IMR-90 (cell line): Measurements from ENCODE around the gene RAB11A. TPM values are rescaled to one million over a fixed set of nuclear protein-coding genes. Genes with fewer than 3 reads are reported as not detected.

ENCODE experiments used
- ATAC-seq: fragments of 200-7000 bp; cut with Tn5 transposase; 2 replicates; pipeline ENCODE4 v1.9.1; 2020; ENCODE audit warnings: low read depth, mild to moderate bottlenecking, moderate library complexity
- BruUV-seq: library from RNA; stranded (reverse); fragments of 400-500 nt; replicated peaks from 2 replicates; lab custom pipeline; 2021; lab: Mats Ljungman, UMichigan
- CTCF ChIA-PET: fragments of 300-600 bp; formaldehyde crosslinking; extraction: SDS; loops from one replicate; lab custom pipeline; 2021; ENCODE audit warnings: antibody characterized with exemption; lab: Yijun Ruan, JAX
- POLR2A ChIA-PET: fragments of 300-600 bp; sonication (Branson Sonifier 250); formaldehyde crosslinking; loops from one replicate; lab custom pipeline; 2022; ENCODE audit warnings: antibody characterized with exemption; ENCODE audit not compliant: unreplicated experiment; lab: Charles Lee
- DNase-seq: peaks from one replicate; pipeline ENCODE4 v3.0.0; 2013
- H2AFZ ChIP-seq: replicated peaks from 2 replicates; pipeline ENCODE3; 2013; ENCODE audit warnings: low read length, mild to moderate bottlenecking; ENCODE audit not compliant: poor library complexity
- H2AK5ac ChIP-seq: 2 replicates; pipeline ENCODE4 v1.6.1; 2013; ENCODE audit warnings: low read depth, low read length, inconsistent platforms
- H2AK9ac ChIP-seq: replicated peaks from 2 replicates; pipeline ENCODE3; 2013; ENCODE audit warnings: mild to moderate bottlenecking, low read depth, low read length, moderate library complexity; ENCODE audit not compliant: poor library complexity
- H2BK120ac ChIP-seq: 2 replicates; pipeline ENCODE4 v1.6.1; 2013; ENCODE audit warnings: low read depth, low read length, inconsistent platforms
- H2BK15ac ChIP-seq: 3 replicates; pipeline ENCODE4 v1.6.1; 2013; ENCODE audit warnings: low read depth, low read length, inconsistent platforms
- H2BK20ac ChIP-seq: 2 replicates; pipeline ENCODE4 v1.6.1; 2013; ENCODE audit warnings: low read depth, mild to moderate bottlenecking, inconsistent platforms, low read length, moderate library complexity
- H2BK5ac ChIP-seq: 2 replicates; pipeline ENCODE4 v1.6.1; 2013; ENCODE audit warnings: mild to moderate bottlenecking, low read depth, low read length, inconsistent platforms; ENCODE audit not compliant: poor library complexity, severe bottlenecking
- H3K14ac ChIP-seq: replicated peaks from 2 replicates; pipeline ENCODE4 v1.6.1; 2013; ENCODE audit warnings: low read depth, low read length, inconsistent platforms
- H3K18ac ChIP-seq: 2 replicates; pipeline ENCODE4 v1.6.1; 2013; ENCODE audit warnings: low read depth, low read length, control low read depth
- H3K23ac ChIP-seq: 2 replicates; pipeline ENCODE4 v1.6.1; 2013; ENCODE audit warnings: low read depth, low read length, inconsistent platforms
- H3K27ac ChIP-seq: 2 replicates; pipeline ENCODE4 v1.5.1; 2013; ENCODE audit warnings: mild to moderate bottlenecking, control low read depth, low read length; ENCODE audit not compliant: insufficient read depth
- H3K27me3 ChIP-seq: 2 replicates; pipeline ENCODE4 v1.6.1; 2013; ENCODE audit warnings: low read length; ENCODE audit not compliant: control insufficient read depth, insufficient read depth
- H3K36me3 ChIP-seq: 2 replicates; pipeline ENCODE4 v1.6.1; 2013; ENCODE audit warnings: low read length, mixed read lengths; ENCODE audit not compliant: control insufficient read depth, insufficient read depth
- H3K4ac ChIP-seq: 2 replicates; pipeline ENCODE4 v1.6.1; 2013; ENCODE audit warnings: low read depth, low read length, inconsistent platforms
- H3K4me1 ChIP-seq: 2 replicates; pipeline ENCODE4 v1.6.1; 2013; ENCODE audit warnings: low read length, mixed read lengths; ENCODE audit not compliant: control insufficient read depth, insufficient read depth
- H3K4me2 ChIP-seq: 2 replicates; pipeline ENCODE4 v1.6.1; 2013; ENCODE audit warnings: low read depth, mild to moderate bottlenecking, control low read depth, low read length, moderate library complexity
- H3K4me3 ChIP-seq: 2 replicates; pipeline ENCODE4 v1.5.1; 2013; ENCODE audit warnings: low read depth, mild to moderate bottlenecking, control low read depth, low read length, moderate library complexity; ENCODE audit not compliant: insufficient read depth
- H3K56ac ChIP-seq: 2 replicates; pipeline ENCODE4 v1.6.1; 2013; ENCODE audit warnings: low read length, inconsistent platforms; ENCODE audit not compliant: insufficient read depth; ENCODE audit errors: extremely low read depth
- H3K79me1 ChIP-seq, 2 experiments: 2 replicates each; pipeline ENCODE4 v1.6.1; 2013; ENCODE audit warnings: low read length in 2 of 2, inconsistent platforms in 1 of 2, low read depth in 1 of 2
- H3K9ac ChIP-seq: 2 replicates; pipeline ENCODE4 v1.6.1; 2013; ENCODE audit warnings: low read depth, low read length, control low read depth
- H3K9me1 ChIP-seq: 2 replicates; pipeline ENCODE4 v1.6.1; 2013; ENCODE audit warnings: low read length, inconsistent platforms; ENCODE audit not compliant: insufficient read depth
- H3K9me3 ChIP-seq: 2 replicates; pipeline ENCODE4 v1.6.1; 2013; ENCODE audit warnings: low read length; ENCODE audit not compliant: control insufficient read depth, insufficient read depth
- H4K20me1 ChIP-seq: 2 replicates; pipeline ENCODE4 v1.6.1; 2013; ENCODE audit warnings: low read length, inconsistent platforms; ENCODE audit not compliant: insufficient read depth
- H4K5ac ChIP-seq: 2 replicates; pipeline ENCODE4 v1.6.1; 2013; ENCODE audit warnings: mild to moderate bottlenecking, low read depth, low read length, control low read depth
- H4K8ac ChIP-seq, 2 experiments: 2 replicates each; pipeline ENCODE4 v1.6.1; 2013; ENCODE audit warnings: low read depth in 2 of 2, low read length in 2 of 2, control low read depth in 1 of 2, inconsistent platforms in 1 of 2
- H4K91ac ChIP-seq: 2 replicates; pipeline ENCODE4 v1.6.1; 2013; ENCODE audit warnings: low read depth, low read length, inconsistent platforms; ENCODE audit not compliant: insufficient read depth
- BHLHE40 ChIP-seq: fragments of 150-350 bp; IDR thresholded peaks from 2 replicates; pipeline ENCODE4 v1.6.1; 2016; ENCODE audit warnings: mild to moderate bottlenecking, low read depth, low read length
- CEBPB ChIP-seq: IDR thresholded peaks from 2 replicates; pipeline ENCODE4 v1.6.1; 2012; ENCODE audit warnings: low read depth, low read length, improper control_type of control experiment
- CHD1 ChIP-seq: IDR thresholded peaks from 2 replicates; pipeline ENCODE4 v1.6.1; 2012; ENCODE audit warnings: low read depth, low read length, improper control_type of control experiment
- CTCF ChIP-seq: conservative IDR thresholded peaks from 2 replicates; pipeline ENCODE4 v1.5.1; 2012; ENCODE audit warnings: mild to moderate bottlenecking, low read depth, low read length, improper control_type of control experiment
- ELK1 ChIP-seq: fragments of 150-350 bp; IDR thresholded peaks from 2 replicates; pipeline ENCODE4 v1.6.1; 2016; ENCODE audit warnings: low read depth, mild to moderate bottlenecking, low read length, moderate library complexity, borderline replicate concordance
- FOS ChIP-seq: fragments of 150-350 bp; IDR thresholded peaks from 2 replicates; pipeline ENCODE4 v1.6.1; 2016; ENCODE audit warnings: low read depth, low read length
- MAFK ChIP-seq: IDR thresholded peaks from 2 replicates; pipeline ENCODE4 v1.6.1; 2012; ENCODE audit warnings: low read depth, low read length, improper control_type of control experiment
- MAZ ChIP-seq: IDR thresholded peaks from 2 replicates; pipeline ENCODE4 v1.6.1; 2012; ENCODE audit warnings: low read depth, mild to moderate bottlenecking, low read length, improper control_type of control experiment, moderate library complexity, borderline replicate concordance
- MXI1 ChIP-seq: IDR thresholded peaks from 2 replicates; pipeline ENCODE4 v1.6.1; 2012; ENCODE audit warnings: low read depth, mild to moderate bottlenecking, low read length, moderate library complexity, borderline replicate concordance
- NFE2L2 ChIP-seq: fragments of 150-350 bp; IDR thresholded peaks from 2 replicates; pipeline ENCODE4 v1.6.1; 2016; ENCODE audit warnings: low read depth, mild to moderate bottlenecking, low read length
- POLR2A ChIP-seq: IDR thresholded peaks from 2 replicates; pipeline ENCODE4 v1.6.1; 2012; ENCODE audit warnings: mild to moderate bottlenecking, low read depth, low read length
- RAD21 ChIP-seq: IDR thresholded peaks from 2 replicates; pipeline ENCODE4 v1.6.1; 2012; ENCODE audit warnings: low read length, improper control_type of control experiment
- RCOR1 ChIP-seq: IDR thresholded peaks from 2 replicates; pipeline ENCODE4 v1.6.1; 2012; ENCODE audit warnings: mild to moderate bottlenecking, low read length, improper control_type of control experiment; ENCODE audit not compliant: insufficient replicate concordance
- RFX5 ChIP-seq: IDR thresholded peaks from 2 replicates; pipeline ENCODE4 v1.8.0; 2012; ENCODE audit warnings: low read depth, mild to moderate bottlenecking, low read length, moderate library complexity
- SMC3 ChIP-seq: fragments of 150-350 bp; IDR thresholded peaks from 2 replicates; pipeline ENCODE4 v1.6.1; 2016; ENCODE audit warnings: low read depth, mild to moderate bottlenecking, antibody characterized with exemption, low read length, moderate library complexity
- USF2 ChIP-seq: fragments of 150-350 bp; IDR thresholded peaks from 2 replicates; pipeline ENCODE4 v1.6.1; 2017; ENCODE audit warnings: mild to moderate bottlenecking, antibody characterized with exemption, low read length, low read depth
- dilution Hi-C: fragments of 300-500 bp; cut with HindIII; formaldehyde crosslinking; loops from one replicate; pipeline ENCODE4 v1.14.3; 2018; ENCODE audit warnings: low sequenced_read_pairs; ENCODE audit not compliant: unreplicated experiment
- in situ Hi-C: fragments of 300-500 bp; cut with MboI; formaldehyde crosslinking; loops from 3 replicates; pipeline ENCODE4 v1.14.3; 2019; ENCODE audit warnings: low sequenced_read_pairs, inconsistent platforms, mixed read lengths
- intact Hi-C: fragments of 100-400 bp; cut with micrococcal nuclease; formaldehyde crosslinking; loops from 2 replicates; pipeline ENCODE4 v1.10.0; 2022
- polyA plus RNA-seq, 3 experiments: library from polyadenylated mRNA; depleted of rRNA; stranded (reverse); fragments of >200 nt; gene quantifications; 2 replicates each; pipeline ENCODE4 v1.2.3, GENCODE V29; 2012; ENCODE audit warnings: low replicate concordance in 1 of 3
- total RNA-seq: library from RNA; depleted of rRNA; stranded (reverse); fragments of >200 nt; gene quantifications from 2 replicates; pipeline ENCODE4 v1.2.3, GENCODE V29; 2012

Gene RAB11A
- total and polyA plus RNA-seq, 2 of the 4 experiments (the other 2 are of a cell fraction), result 341 to 462 TPM

GRCh38 chr15:65884511-65884910 is 15.2 kb downstream of the RAB11A start:
- H3K23ac ChIP-seq, result no peak overlapping the region
- no peak overlapping the region for H2AK5ac ChIP-seq
- POLR2A ChIA-PET, result no interaction called here
- H3K14ac ChIP-seq, result no peak overlapping the region
- no peak overlapping the region for H2BK20ac ChIP-seq
- peaks cover 8 to 30% of the 10 kb centered on the region in 2 experiments for H3K79me1 ChIP-seq
- no peaks in the 10 kb centered on the region for H3K9me3 ChIP-seq
- H3K4me3 ChIP-seq, result no peak overlapping the region
- no peak overlapping the region for H4K91ac ChIP-seq
- dilution Hi-C loops (no loop called here), intact Hi-C loops (no loop called here), in situ Hi-C loops (no loop called here)
- no peak overlapping the region for H3K4me2 ChIP-seq
- no peaks in the 10 kb centered on the region for H3K4me1 ChIP-seq
- no peak overlapping the region for H2AK9ac ChIP-seq
- H3K36me3 ChIP-seq, result peaks cover 32% of the 10 kb centered on the region
- CTCF ChIA-PET, result no interaction called here
- H3K9me1 ChIP-seq, result no peaks in the 10 kb centered on the region
- BruUV-seq, result no TSS peak
- ATAC-seq (no peak), DNase-seq (no peak)
- H4K8ac ChIP-seq, result no peak overlapping the region
- no peak for TF ChIP-seq FOS
- no peak for TF ChIP-seq CTCF
- TF ChIP-seq CEBPB, result no peak
- TF ChIP-seq ELK1, result no peak
- TF ChIP-seq RAD21, result no peak
- TF ChIP-seq USF2, result no peak
- TF ChIP-seq MXI1, result no peak
- no peak for TF ChIP-seq CHD1
- no peak for TF ChIP-seq NFE2L2
- TF ChIP-seq RCOR1, result no peak
- no peak for TF ChIP-seq MAZ
- TF ChIP-seq SMC3, result no peak
- TF ChIP-seq POLR2A, result no peak
- no peak for TF ChIP-seq RFX5
- TF ChIP-seq BHLHE40, result no peak
- no peak for TF ChIP-seq MAFK
- peaks cover 3% of the 10 kb centered on the region; the same call in 1 of the 2 replicates for H4K20me1 ChIP-seq
- H3K9ac ChIP-seq, result no peak overlapping the region
- no peak overlapping the region for H3K18ac ChIP-seq
- H3K4ac ChIP-seq, result no peak overlapping the region
- H2BK5ac ChIP-seq, result no peak overlapping the region
- no peak overlapping the region for H3K27ac ChIP-seq
- no peak overlapping the region for H4K5ac ChIP-seq
- no peak overlapping the region for H2BK120ac ChIP-seq
- H3K56ac ChIP-seq, result no peak overlapping the region
- H2AFZ ChIP-seq, result no peak overlapping the region
- no peak overlapping the region for H2BK15ac ChIP-seq
- no peaks in the 10 kb centered on the region for H3K27me3 ChIP-seq
